Measurements from ENCODE around the gene YRDC. TPM values are rescaled to one million over a fixed set of nuclear protein-coding genes. Genes with fewer than 3 reads are reported as not detected.

The YRDC gene
- total RNA-seq, 1 experiment from 2014 or later: 24.6 TPM

GRCh38 chr1:37755290-37755689 lies 52.7 kb downstream of the YRDC start:
- ChIA-PET CTCF (interaction anchor here (0.6 to 2.2 kb wide), 2 partner anchors 10 to 339 kb away, joined by 3 to 10 read pairs; partner anchors contain the start of gene EPHA10), POLR2A (interaction anchor here (2.5 kb wide), 1 partner anchor 9 kb away, joined by 6 read pairs; the partner anchor contains the start of gene EPHA10)
- peaks cover 2% of the 10 kb centered on the region; the same call in 1 of the 2 replicates for H3K4me1 Mint-ChIP-seq

GRCh38 chr1:37753473-37754321 lies 54.3 kb downstream of the YRDC start:
- ChIA-PET POLR2A (interaction anchor here (2.5 kb wide), 1 partner anchor 11 kb away, joined by 6 read pairs; the partner anchor contains the start of gene EPHA10), CTCF (interaction anchor here (2.2 kb wide), 1 partner anchor 11 kb away, joined by 10 read pairs; the partner anchor contains the start of gene EPHA10)
- H3K27ac Mint-ChIP-seq: no peak overlapping the region
- TF ChIP-seq SMAD4 (CRISPR knock-in tag; IDR thresholded peaks at IDR 0.05) (no peak), E2F5 (CRISPR knock-in tag; IDR thresholded peaks at IDR 0.05) (0 out of 2 replicates have a peak, but pooled peaks have one; percentile 25)
- DNase-seq (ENCODE audit: low spot score): peak; percentile 25
- peak; percentile 19 for ATAC-seq
- H3K4me1 Mint-ChIP-seq: peaks cover 2% of the 10 kb centered on the region; the same call in 1 of the 2 replicates
- no peaks in the 10 kb centered on the region for H3K36me3 Mint-ChIP-seq
- peak overlapping the region; percentile 65 for H3K4me3 Mint-ChIP-seq
- peaks cover 34% of the 10 kb centered on the region for H3K27me3 Mint-ChIP-seq (ENCODE audit: low read depth)
- no peaks in the 10 kb centered on the region for H3K9me3 Mint-ChIP-seq

More at GRCh38 chr1:37755290-37755689, 52.7 kb downstream of the YRDC start:
- Mint-ChIP-seq H3K36me3 (no peaks in the 10 kb centered on the region), H3K9me3 (no peaks in the 10 kb centered on the region), H3K27ac (no peak overlapping the region), H3K27me3 (ENCODE audit: low read depth) (peaks cover 23% of the 10 kb centered on the region), H3K4me3 (no peak overlapping the region)
- DNase-seq (ENCODE audit: low spot score) (no peak), ATAC-seq (no peak)
- TF ChIP-seq ZNF671 (CRISPR knock-in tag; IDR thresholded peaks at IDR 0.05) (no peak), ZNF396 (CRISPR knock-in tag; IDR thresholded peaks at IDR 0.05; ENCODE audit: borderline replicate concordance) (no peak), HMGXB4 (CRISPR knock-in tag; IDR thresholded peaks at IDR 0.05) (no peak), AFF4 (CRISPR knock-in tag; IDR thresholded peaks at IDR 0.05; ENCODE audit: borderline replicate concordance) (no peak), ELF4 (CRISPR knock-in tag; IDR thresholded peaks at IDR 0.05; ENCODE audit: low read depth) (no peak), OVOL2 (CRISPR knock-in tag; IDR thresholded peaks at IDR 0.05; ENCODE audit: borderline replicate concordance) (no peak), ZNF138 (CRISPR knock-in tag; conservative IDR thresholded peaks at IDR 0.05) (no peak)

Other genes starting within 250 kb of the YRDC start
- 72.3 to 92.8 TPM (median 75.9 TPM) in 3 replicates for gene GNL2, start 212.3 kb downstream of the YRDC start, total RNA-seq (2021)
- gene RSPO1, start 173.3 kb downstream of the YRDC start, total RNA-seq (2021): 0.11 to 0.16 TPM (median 0.13 TPM) in 3 replicates
- gene CDCA8, start 115.7 kb downstream of the YRDC start, total RNA-seq (2021): 42.1 to 47.7 TPM (median 43.3 TPM) in 3 replicates
- gene EPHA10, start 43.1 kb downstream of the YRDC start, total RNA-seq (2021): 1.3 to 1.5 TPM (median 1.3 TPM) in 3 replicates
- 4.2 to 6.4 TPM (median 5.9 TPM) in 3 replicates for gene MANEAL, start 14.4 kb downstream of the YRDC start, total RNA-seq (2021)
- gene C1orf122, start 418 bp downstream of the YRDC start, total RNA-seq (2021): 42.5 to 50.7 TPM (median 45.9 TPM) in 3 replicates
- 10.1 to 12.2 TPM (median 10.9 TPM) in 3 replicates for gene MTF1, start 51.4 kb upstream of the YRDC start, total RNA-seq (2021)
- 26.8 to 29.4 TPM (median 27.3 TPM) in 3 replicates for gene INPP5B, start 138.8 kb upstream of the YRDC start, total RNA-seq (2021)
- gene SF3A3, start 181.8 kb upstream of the YRDC start, total RNA-seq (2021): 96.5 to 126 TPM (median 96.5 TPM) in 3 replicates
- gene FHL3, start 197.3 kb upstream of the YRDC start, total RNA-seq (2021): 28.1 to 34.4 TPM (median 28.1 TPM) in 3 replicates
- gene UTP11, start 204.5 kb upstream of the YRDC start, total RNA-seq (2021): 41.3 to 42.6 TPM (median 42.2 TPM) in 3 replicates
- 18.9 to 22.4 TPM (median 20.9 TPM) in 3 replicates for gene POU3F1, start 238.6 kb upstream of the YRDC start, total RNA-seq (2021)